Body of pancreas (tissue), 4 donors: Measurements from ENCODE around the gene SYF2.

ENCODE experiments used
- CTCF ChIP-seq, 7 experiments: fragments of 450-650 bp in 4 of 7; fragments of 200-600 bp in 3 of 7; sonication (generic) in 3 of 7; IDR thresholded peaks; one replicate each; pipeline ENCODE4 v1.5.1; 2016 to 2019; ENCODE audit warnings: antibody characterized with exemption in 7 of 7
- POLR2A ChIP-seq, 3 donors: fragments of 450-650 bp; IDR thresholded peaks; one replicate each; pipeline ENCODE4 v1.6.1; 2016; ENCODE audit warnings: antibody characterized with exemption in 3 of 3, mild to moderate bottlenecking in 2 of 3

- TF ChIP-seq POLR2A (IDR thresholded peaks at IDR 0.05) (no peak), CTCF (IDR thresholded peaks at IDR 0.05) (no peak)
Observed at GRCh38 chr1:25253911-25254310, 21.6 kb upstream of the SYF2 start.
